ENCODE results near the gene SNX21.

The SNX21 gene

DNA sequence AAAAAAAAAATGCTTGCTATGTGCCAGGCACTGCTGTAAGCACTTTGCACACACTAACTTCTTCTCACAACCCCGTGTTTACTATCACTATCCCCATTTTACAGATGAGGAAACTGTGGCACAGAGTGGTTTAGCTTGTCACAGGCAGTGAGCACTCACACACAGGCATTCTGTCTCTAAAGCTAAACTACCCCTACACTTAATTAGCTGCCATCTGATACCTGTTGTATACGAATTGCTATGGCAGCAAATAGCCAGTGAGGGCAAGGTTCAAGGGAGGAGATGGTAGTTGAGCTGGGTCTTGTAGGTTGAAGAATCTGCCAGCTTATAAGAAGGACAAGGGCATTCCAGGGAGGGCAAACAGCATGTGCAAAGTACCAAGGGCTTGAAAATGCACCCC is 11.7 kb upstream of the SNX21 start:
- no peak overlapping the region for H3K4me3 ChIP-seq (ENCODE audit: low read depth, low read length)
- no peak for TF ChIP-seq MYC (IDR thresholded peaks at IDR 0.05; ENCODE audit: low read depth, low read length)
- TF ChIP-seq POLR2A (IDR thresholded peaks at IDR 0.05; ENCODE audit: extremely low read depth, insufficient read length), result no peak
- TF ChIP-seq, protein P1, sequence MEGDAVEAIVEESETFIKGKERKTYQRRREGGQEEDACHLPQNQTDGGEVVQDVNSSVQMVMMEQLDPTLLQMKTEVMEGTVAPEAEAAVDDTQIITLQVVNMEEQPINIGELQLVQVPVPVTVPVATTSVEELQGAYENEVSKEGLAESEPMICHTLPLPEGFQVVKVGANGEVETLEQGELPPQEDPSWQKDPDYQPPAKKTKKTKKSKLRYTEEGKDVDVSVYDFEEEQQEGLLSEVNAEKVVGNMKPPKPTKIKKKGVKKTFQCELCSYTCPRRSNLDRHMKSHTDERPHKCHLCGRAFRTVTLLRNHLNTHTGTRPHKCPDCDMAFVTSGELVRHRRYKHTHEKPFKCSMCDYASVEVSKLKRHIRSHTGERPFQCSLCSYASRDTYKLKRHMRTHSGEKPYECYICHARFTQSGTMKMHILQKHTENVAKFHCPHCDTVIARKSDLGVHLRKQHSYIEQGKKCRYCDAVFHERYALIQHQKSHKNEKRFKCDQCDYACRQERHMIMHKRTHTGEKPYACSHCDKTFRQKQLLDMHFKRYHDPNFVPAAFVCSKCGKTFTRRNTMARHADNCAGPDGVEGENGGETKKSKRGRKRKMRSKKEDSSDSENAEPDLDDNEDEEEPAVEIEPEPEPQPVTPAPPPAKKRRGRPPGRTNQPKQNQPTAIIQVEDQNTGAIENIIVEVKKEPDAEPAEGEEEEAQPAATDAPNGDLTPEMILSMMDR (IDR thresholded peaks at IDR 0.05; ENCODE audit: low read depth, low read length), result no peak
- TF ChIP-seq, protein P2, sequence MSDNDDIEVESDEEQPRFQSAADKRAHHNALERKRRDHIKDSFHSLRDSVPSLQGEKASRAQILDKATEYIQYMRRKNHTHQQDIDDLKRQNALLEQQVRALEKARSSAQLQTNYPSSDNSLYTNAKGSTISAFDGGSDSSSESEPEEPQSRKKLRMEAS (IDR thresholded peaks at IDR 0.05; ENCODE audit: low read depth, low read length), result no peak
- DNase-seq (ENCODE audit: low read depth), result no peak

DNA sequence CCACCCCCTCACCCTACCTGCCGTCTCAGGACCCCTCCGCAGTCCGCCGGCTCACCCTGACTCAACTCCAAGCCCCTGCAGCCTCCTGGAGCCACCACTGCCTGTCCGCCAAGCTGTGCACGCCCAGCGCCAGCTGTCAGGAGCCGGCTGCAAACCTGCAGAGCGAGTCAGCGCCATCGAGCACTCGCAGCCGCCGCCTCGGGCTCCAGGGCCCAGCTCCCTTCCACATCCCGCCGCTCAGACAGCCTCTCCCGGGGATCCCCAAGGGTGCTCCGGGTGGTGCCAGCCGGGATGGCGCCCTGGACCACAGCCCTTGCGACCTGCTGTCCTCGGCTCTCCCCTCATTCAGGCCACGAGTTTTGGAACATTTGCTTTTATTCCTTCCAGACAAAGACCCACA is 10.7 kb upstream of the SNX21 start:
- DNase-seq (ENCODE audit: low read depth), result no peak
- H3K4me3 ChIP-seq (ENCODE audit: low read depth, low read length), result no peak overlapping the region
- no peak for TF ChIP-seq POLR2A (IDR thresholded peaks at IDR 0.05; ENCODE audit: extremely low read depth, insufficient read length)

DNA sequence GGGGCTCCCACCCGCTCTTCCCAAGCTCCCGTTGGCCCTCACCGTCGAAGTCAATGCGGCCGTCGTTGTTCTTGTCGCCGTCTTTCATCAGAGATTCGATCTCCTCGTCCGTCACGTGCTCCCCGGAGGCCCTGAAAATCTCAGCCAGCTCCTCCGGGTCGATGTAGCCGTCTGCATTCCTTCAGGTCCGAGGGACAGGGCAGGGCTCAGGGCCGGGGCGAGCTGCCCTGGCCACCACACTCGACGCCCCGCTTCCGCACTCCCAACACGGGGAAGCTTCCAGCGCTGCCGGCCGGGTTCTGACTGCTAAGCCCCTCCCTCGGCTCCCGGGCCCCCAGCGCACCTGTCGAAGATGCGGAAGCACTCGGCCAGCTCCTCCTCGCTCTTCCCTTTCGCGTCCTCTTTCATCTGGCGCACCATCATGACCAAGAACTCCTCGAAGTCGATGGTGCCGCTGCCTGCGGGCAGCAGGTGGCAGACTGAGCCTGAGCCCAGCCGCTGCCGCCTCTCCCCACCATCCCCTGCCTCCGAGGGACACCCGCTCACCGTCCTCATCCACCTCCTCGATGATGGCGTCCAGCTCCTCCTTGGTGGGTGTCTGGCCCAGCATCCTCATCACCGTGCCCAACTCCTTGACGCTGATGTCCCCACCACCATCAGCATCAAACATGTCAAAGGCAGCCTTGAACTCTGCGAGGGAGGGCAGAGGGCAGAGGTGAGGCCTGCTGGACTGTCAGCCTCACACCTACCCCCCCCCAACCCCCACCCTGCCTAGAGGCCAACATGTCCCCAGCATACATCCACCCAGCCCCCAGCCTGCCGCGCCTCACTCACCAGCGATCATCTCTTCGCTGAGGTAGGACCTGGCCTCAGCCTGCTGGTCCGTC is 9.4 kb upstream of the SNX21 start:
- TF ChIP-seq, protein P2 (IDR thresholded peaks at IDR 0.05; ENCODE audit: low read depth, low read length), result no peak
- TF ChIP-seq, protein P1 (IDR thresholded peaks at IDR 0.05; ENCODE audit: low read depth, low read length), result peak; percentile 59
- TF ChIP-seq POLR2A (IDR thresholded peaks at IDR 0.05; ENCODE audit: extremely low read depth, insufficient read length), result no peak
- TF ChIP-seq MYC (IDR thresholded peaks at IDR 0.05; ENCODE audit: low read depth, low read length), result no peak
- no peak overlapping the region for H3K4me3 ChIP-seq (ENCODE audit: low read depth, low read length)
- peak; percentile 66 for DNase-seq (ENCODE audit: low read depth)

DNA sequence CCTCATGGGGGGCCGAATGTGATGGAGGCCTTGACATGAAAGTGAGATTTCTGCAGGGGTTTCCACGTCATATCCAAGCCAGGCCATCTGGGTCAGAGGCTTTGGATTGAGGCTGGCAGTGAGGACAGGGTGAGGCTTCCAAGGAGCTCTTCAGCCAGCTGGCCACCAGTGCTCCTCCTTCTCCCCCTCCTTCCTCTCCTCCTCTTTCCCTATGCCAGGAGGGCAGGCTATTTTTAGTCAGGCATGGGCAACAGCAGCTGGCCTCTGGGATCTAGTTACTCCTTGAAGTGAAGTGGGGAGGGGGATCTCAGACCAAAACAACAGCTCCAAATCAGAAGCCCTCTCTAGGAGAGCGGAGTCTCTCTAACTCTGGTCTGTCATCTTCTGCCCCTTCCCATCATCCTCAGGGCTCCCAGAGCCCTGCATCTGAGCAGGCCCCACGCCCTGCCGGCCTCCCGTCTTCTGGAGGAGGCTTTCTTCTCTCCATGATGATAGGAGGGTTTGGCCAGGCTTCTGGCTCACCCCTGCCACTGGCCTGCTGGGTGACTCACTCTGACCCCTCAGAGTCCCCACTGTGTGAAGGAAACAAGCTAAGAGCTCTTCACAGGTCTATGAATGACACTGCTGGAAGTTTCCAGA is 7.1 kb upstream of the SNX21 start:
- H3K4me3 ChIP-seq (ENCODE audit: low read depth, low read length), result no peak overlapping the region
- no peak for DNase-seq (ENCODE audit: low read depth)
- TF ChIP-seq POLR2A (IDR thresholded peaks at IDR 0.05; ENCODE audit: extremely low read depth, insufficient read length) (no peak), MYC (IDR thresholded peaks at IDR 0.05; ENCODE audit: low read depth, low read length) (no peak)
- TF ChIP-seq, protein P2 (IDR thresholded peaks at IDR 0.05; ENCODE audit: low read depth, low read length), result no peak
- TF ChIP-seq, protein P1 (IDR thresholded peaks at IDR 0.05; ENCODE audit: low read depth, low read length), result no peak

DNA sequence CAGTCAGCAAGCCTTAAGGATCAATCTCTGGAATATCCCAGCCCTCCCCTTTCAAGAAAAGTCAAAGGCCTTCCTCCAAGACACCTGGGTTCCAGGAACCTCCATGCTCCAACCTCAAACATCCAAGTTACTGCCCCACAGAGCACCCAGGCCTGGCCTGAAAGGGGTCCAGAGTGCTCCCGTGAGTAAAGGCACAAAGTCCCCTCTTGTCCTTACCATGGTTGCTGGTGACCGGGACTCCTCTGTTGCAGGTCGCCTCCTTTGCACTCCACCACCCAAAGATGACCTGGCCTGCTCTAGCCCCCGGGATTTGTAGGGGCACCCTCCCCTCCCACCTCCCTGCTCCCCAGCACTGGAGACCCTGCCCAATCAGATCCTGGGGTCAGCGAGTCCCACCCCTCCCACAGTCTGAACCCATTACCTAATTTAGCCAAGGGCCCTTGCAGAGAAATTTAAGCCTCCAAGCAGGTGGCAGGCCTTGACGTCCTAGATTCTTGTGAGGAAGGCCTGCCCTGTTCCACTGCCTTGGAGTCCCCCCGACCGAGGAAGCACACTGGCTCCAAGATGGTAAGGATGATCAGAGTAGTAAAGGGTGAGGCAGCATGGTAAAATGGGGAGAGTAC is 6.5 kb upstream of the SNX21 start, which contains the start of gene TNNC2:
TSS of gene TNNC2 (minus strand) at position 283 of the 623 bp plus-strand sequence. CDS start at position 219, 64 bp downstream.
- TF ChIP-seq MYC (IDR thresholded peaks at IDR 0.05; ENCODE audit: low read depth, low read length), result no peak
- TF ChIP-seq, protein P1 (IDR thresholded peaks at IDR 0.05; ENCODE audit: low read depth, low read length), result no peak
- no peak for TF ChIP-seq POLR2A (IDR thresholded peaks at IDR 0.05; ENCODE audit: extremely low read depth, insufficient read length)
- TF ChIP-seq, protein P2 (IDR thresholded peaks at IDR 0.05; ENCODE audit: low read depth, low read length), result no peak
- H3K4me3 ChIP-seq (ENCODE audit: low read depth, low read length), result no peak within 1 kb of the TSS
- no peak for DNase-seq (ENCODE audit: low read depth)

DNA sequence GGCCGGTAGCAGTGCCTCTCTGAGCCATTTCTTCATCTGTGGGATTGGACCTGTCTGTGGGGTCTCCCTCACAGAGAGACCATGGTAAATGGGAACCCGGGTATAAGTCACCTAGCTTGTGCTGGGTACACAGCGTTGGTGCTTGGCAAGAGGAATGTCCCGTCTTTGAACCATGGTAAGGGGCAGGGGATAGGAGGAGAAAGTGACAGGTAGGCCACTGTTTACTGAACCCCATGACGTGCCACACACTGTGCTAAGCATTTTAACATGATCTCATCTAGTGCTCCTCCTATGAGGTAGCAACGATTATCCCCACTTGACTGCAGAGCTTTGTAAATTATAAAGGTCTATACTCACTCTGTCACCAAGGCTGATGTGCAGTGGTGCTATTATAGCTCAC is 5.9 kb upstream of the SNX21 start:
- no peak overlapping the region for H3K4me3 ChIP-seq (ENCODE audit: low read depth, low read length)

More for the DNA sequence above, 5.9 kb upstream of the SNX21 start:
- no peak for DNase-seq (ENCODE audit: low read depth)
- TF ChIP-seq MYC (IDR thresholded peaks at IDR 0.05; ENCODE audit: low read depth, low read length), result no peak
- TF ChIP-seq, protein P1 (IDR thresholded peaks at IDR 0.05; ENCODE audit: low read depth, low read length), result no peak
- TF ChIP-seq POLR2A (IDR thresholded peaks at IDR 0.05; ENCODE audit: extremely low read depth, insufficient read length), result no peak
- TF ChIP-seq, protein P2 (IDR thresholded peaks at IDR 0.05; ENCODE audit: low read depth, low read length), result no peak

Measured in NB4 (cell line).